GM12875 (cell line): ENCODE data around the gene MRFAP1L1.
"Not testable (repeated sequence)": the region's sequence is repeated elsewhere in the genome, so short reads cannot be mapped to it uniquely, and the experiment has no call there.

ENCODE experiments used
- H3K4me3 ChIP-seq: one replicate; pipeline ENCODE4 v1.5.1; 2011; ENCODE audit warnings: low read depth, low read length, control low read depth
- TF ChIP-seq, protein P1 (sequence below): IDR thresholded peaks from 2 replicates; pipeline ENCODE4 v1.5.1; 2011; ENCODE audit warnings: low read depth, mild to moderate bottlenecking, control low read depth, inconsistent platforms, low read length, moderate library complexity, borderline replicate concordance; ENCODE audit not compliant: insufficient read depth

MRFAP1L1 gene

DNA sequence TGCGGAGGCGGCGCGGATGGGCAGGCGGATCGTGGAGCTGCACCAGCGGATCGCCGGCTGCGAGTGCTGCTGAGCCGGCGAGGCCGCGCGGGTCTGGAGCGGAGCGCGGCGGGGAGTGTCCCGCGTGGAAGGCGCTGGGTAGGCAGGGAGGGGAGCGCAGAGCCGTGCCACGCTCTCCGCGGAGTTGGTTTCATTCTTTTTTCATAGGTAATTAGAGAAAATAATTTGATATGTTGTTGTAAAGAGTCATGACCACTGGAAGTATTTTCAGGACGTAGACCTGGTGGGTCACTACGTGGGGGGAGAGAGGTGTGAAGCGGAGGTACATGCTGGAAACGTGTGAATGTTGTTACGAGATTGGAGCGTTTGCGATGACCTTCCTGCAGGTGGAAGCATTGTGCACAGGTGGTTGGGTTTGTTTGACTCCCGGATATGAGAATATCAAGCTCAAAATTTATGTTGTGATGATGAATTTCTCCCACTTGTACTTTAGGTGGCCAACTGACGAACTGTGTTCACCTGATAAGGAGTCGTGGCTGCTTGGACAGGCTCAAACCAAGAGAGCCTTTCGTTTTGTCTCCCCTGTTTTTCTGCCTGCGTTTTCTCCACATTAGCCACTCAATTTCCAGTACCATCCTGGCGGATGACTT is 35.0 kb downstream of the MRFAP1L1 start:
- TF ChIP-seq, protein P1, sequence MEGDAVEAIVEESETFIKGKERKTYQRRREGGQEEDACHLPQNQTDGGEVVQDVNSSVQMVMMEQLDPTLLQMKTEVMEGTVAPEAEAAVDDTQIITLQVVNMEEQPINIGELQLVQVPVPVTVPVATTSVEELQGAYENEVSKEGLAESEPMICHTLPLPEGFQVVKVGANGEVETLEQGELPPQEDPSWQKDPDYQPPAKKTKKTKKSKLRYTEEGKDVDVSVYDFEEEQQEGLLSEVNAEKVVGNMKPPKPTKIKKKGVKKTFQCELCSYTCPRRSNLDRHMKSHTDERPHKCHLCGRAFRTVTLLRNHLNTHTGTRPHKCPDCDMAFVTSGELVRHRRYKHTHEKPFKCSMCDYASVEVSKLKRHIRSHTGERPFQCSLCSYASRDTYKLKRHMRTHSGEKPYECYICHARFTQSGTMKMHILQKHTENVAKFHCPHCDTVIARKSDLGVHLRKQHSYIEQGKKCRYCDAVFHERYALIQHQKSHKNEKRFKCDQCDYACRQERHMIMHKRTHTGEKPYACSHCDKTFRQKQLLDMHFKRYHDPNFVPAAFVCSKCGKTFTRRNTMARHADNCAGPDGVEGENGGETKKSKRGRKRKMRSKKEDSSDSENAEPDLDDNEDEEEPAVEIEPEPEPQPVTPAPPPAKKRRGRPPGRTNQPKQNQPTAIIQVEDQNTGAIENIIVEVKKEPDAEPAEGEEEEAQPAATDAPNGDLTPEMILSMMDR: peak; percentile 59
- peak overlapping the region; percentile 81 for H3K4me3 ChIP-seq

DNA sequence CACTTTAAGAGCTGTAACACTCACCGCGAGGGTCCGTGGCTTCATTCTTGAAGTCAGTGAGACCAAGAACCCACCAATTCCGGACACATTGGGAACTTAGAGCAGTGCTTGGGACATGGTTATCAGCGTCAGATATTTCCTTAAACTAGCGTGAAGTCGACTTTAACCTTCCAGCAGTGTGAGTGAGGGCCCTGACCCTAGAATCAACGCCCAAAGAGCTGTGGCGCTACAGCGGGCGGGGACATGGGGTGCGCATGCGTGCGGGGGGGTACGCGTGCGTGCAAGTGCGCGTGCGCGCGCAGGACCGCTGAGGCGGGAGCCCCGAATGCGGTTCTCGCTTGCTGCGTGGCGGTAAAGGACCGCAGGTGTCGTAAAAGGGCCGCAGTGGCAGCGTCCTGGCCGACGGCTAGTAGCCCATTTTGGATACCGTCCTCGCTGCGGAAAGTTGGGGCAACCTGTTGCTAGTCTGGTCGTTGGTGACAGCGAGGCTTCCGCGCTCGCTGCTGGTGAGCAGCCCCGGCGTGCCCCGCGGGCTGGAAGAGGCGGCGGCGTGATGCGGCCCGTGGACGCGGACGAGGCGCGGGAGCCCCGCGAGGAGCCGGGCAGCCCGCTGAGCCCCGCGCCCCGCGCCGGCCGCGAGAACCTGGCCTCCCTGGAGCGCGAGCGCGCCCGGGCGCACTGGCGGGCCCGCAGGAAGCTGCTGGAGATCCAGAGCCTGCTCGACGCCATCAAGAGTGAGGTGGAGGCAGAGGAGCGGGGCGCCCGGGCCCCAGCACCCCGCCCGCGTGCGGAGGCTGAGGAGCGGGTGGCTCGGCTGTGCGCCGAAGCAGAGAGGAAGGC is 35.8 kb downstream of the MRFAP1L1 start:
- TF ChIP-seq, protein P1: no peak
- H3K4me3 ChIP-seq: peak overlapping the region; percentile 81

DNA sequence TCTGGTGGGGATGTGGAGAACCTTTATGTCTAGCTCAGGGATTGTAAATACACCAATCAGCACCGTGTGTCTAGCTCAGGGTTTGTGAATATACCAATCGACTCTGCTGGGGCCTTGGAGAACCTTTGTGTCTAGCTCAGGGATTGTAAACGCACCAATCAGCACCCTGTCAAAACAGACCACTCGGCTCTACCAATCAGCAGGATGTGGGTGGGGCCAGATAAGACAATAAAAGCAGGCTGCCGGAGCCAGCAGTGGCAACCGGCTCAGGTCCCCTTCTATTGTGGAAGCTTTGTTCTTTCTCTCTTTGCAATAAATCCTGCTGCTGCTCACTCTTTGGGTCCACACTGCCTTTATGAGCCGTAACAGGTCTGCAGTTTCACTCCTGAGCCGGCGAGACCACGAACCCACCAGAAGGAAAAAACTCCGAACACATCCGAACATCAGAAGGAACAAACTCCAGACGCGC is 36.4 kb downstream of the MRFAP1L1 start:
- H3K4me3 ChIP-seq: not testable (repeated sequence)

GRCh38 chr4:6672541-6673190 is 37.0 kb downstream of the MRFAP1L1 start:
- not testable (repeated sequence) for H3K4me3 ChIP-seq

DNA sequence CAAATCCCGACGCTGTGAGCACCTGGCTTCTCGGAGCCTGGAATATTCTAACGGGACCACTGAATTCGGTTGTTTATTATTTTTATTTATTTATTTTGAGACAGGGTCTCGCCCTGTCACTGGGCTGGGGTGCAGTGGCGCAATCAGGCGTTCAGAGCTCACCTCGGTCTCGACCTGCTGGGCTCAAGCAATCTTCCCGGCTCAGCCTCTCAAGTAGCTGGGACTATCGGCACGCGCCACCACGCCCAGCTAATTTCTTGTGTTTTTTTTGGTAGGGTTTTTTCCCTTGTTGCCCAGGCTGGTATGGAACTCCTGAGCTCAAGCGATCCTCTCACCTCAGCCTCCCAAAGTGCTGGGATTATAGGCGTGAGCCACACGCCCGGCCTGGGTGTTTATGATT is 37.5 kb downstream of the MRFAP1L1 start:
- no peak overlapping the region for H3K4me3 ChIP-seq
- TF ChIP-seq, protein P1: no peak

GRCh38 chr4:6671648-6672047 is 38.0 kb downstream of the MRFAP1L1 start:
- TF ChIP-seq, protein P1: no peak
- no peak overlapping the region for H3K4me3 ChIP-seq

DNA sequence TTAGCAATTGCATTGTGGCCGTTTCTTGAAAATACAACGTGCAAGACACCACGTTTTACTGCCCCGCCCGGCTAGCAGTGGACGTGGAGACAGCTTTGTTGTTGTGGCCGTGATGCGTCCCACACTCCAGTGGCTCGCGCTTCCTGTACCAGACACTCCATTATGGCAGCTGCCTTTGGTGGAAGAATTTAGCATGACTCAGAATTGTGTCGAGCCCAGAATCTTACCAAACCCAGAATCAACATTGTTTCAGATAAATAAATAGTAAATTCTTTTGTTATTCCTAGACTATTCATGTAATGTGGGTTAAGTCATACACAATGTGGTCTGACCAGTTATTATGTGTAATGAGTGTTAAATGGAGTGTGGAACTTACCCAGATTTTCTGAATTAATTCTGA is 41.3 kb downstream of the MRFAP1L1 start:
- H3K4me3 ChIP-seq: no peak overlapping the region
- TF ChIP-seq, protein P1: no peak

DNA sequence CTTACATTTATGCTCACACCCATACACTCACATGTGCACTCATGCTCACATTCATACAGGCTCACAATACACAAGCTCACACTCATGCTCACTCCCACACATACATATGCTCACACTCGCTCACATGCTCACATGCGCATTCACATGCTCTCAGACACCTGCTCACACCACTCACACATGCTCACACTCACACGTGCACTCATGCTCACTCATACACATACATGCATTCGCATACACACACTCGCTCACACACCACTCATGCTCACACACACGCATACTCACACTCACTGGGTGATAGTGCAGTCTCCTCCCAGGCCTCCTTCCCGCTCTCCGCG is 44.4 kb downstream of the MRFAP1L1 start:
- H3K4me3 ChIP-seq: no peak overlapping the region
- TF ChIP-seq, protein P1: no peak
